ENCODE measurements around the gene OR2D2.

GRCh38 chr11:6925636-6926207 is 33.4 kb upstream of the OR2D2 start:
- TF ChIP-seq CTCF (IDR thresholded peaks at IDR 0.05 in 4 of 5, conservative IDR thresholded peaks at IDR 0.05 in 1 of 5): no peak
- TF ChIP-seq POLR2A (IDR thresholded peaks at IDR 0.05): no peak
